Neural cell (in vitro differentiated cells): ENCODE measurements around the gene CDYL. TPM values are rescaled to one million over a fixed set of nuclear protein-coding genes. Genes with fewer than 3 reads are reported as not detected.

Experiments
- H2AFZ ChIP-seq: fragments of 200-600, 300-800 bp; sonication (generic), shearing (Covaris generic); 2 replicates; pipeline ENCODE4 v1.6.0; 2014; ENCODE audit warnings: low read depth, mild to moderate bottlenecking, antibody characterized with exemption, low read length, moderate library complexity
- H3F3A ChIP-seq: fragments of 200-600 bp; shearing (Covaris generic); 2 replicates; pipeline ENCODE4 v1.6.1; 2016; ENCODE audit warnings: mild to moderate bottlenecking, moderate library complexity, mixed read lengths, antibody characterized with exemption, low read length; ENCODE audit not compliant: insufficient read depth, poor library complexity, severe bottlenecking
- H3K27ac ChIP-seq: fragments of 200-600, 300-800 bp; sonication (generic), shearing (Covaris generic); 2 replicates; pipeline ENCODE4 v1.5.1; 2014; ENCODE audit warnings: mild to moderate bottlenecking, low read length, moderate library complexity
- H3K27me3 ChIP-seq: fragments of 300-800, 200-600 bp; sonication (generic), shearing (Covaris generic); 2 replicates; pipeline ENCODE4 v1.6.0; 2014; ENCODE audit warnings: mild to moderate bottlenecking, low read depth, low read length, moderate library complexity; ENCODE audit not compliant: insufficient read depth
- H3K36me3 ChIP-seq: fragments of 300-800, 200-600 bp; sonication (generic), shearing (Covaris generic); 2 replicates; pipeline ENCODE4 v1.5.1; 2014; ENCODE audit warnings: mild to moderate bottlenecking, antibody characterized with exemption, low read length, moderate library complexity; ENCODE audit not compliant: insufficient read depth
- H3K4me2 ChIP-seq: fragments of 300-800, 200-600 bp; sonication (generic), shearing (Covaris generic); 2 replicates; pipeline ENCODE4 v1.6.0; 2014; ENCODE audit warnings: mild to moderate bottlenecking, low read length
- H3K4me3 ChIP-seq: fragments of 300-800, 200-600 bp; sonication (generic), shearing (Covaris generic); 2 replicates; pipeline ENCODE4 v1.5.1; 2014; ENCODE audit warnings: mild to moderate bottlenecking, low read length, moderate library complexity
- H3K79me2 ChIP-seq: fragments of 200-600 bp; shearing (Covaris generic); replicated peaks from 2 replicates; pipeline ENCODE4 v1.6.0; 2014; ENCODE audit warnings: mild to moderate bottlenecking, low read length, moderate library complexity; ENCODE audit not compliant: insufficient read depth
- H3K9ac ChIP-seq: fragments of 300-800, 200-600 bp; sonication (generic), shearing (Covaris generic); 2 replicates; pipeline ENCODE4 v1.6.1; 2016; ENCODE audit warnings: mild to moderate bottlenecking, low read length, mixed read lengths
- H3K9me2 ChIP-seq: fragments of 200-600 bp; shearing (Covaris generic); 2 replicates; pipeline ENCODE4 v1.6.1; 2016; ENCODE audit warnings: mild to moderate bottlenecking, low read length, mixed read lengths; ENCODE audit not compliant: insufficient read depth
- H3K9me3 ChIP-seq: fragments of 200-600, 300-800 bp; sonication (generic), shearing (Covaris generic); 2 replicates; pipeline ENCODE4 v1.6.1; 2016; ENCODE audit warnings: mild to moderate bottlenecking, mixed run types, low read length, moderate library complexity, mixed read lengths
- H4K20me1 ChIP-seq: fragments of 200-600 bp; shearing (Covaris generic); 2 replicates; pipeline ENCODE4 v1.6.1; 2016; ENCODE audit warnings: mild to moderate bottlenecking, mixed run types; ENCODE audit not compliant: insufficient read depth
- EP300 ChIP-seq: fragments of 450-650 bp; conservative IDR thresholded peaks from 2 replicates; pipeline ENCODE4 v1.6.1; 2014; ENCODE audit warnings: antibody characterized with exemption, mild to moderate bottlenecking, moderate library complexity; ENCODE audit not compliant: poor library complexity, severe bottlenecking
- EZH2 ChIP-seq: fragments of 200-600, 300-800 bp; shearing (Covaris generic), sonication (generic); IDR thresholded peaks from 2 replicates; pipeline ENCODE4 v1.6.1; 2014; ENCODE audit warnings: antibody characterized with exemption, low read length, borderline replicate concordance, mild to moderate bottlenecking; ENCODE audit not compliant: insufficient read depth, poor library complexity, severe bottlenecking
- MXI1 ChIP-seq: fragments of 450-650 bp; conservative IDR thresholded peaks from 2 replicates; pipeline ENCODE4 v1.6.1; 2014; ENCODE audit warnings: antibody characterized with exemption, mild to moderate bottlenecking; ENCODE audit not compliant: poor library complexity, severe bottlenecking
- POLR2AphosphoS5 ChIP-seq: IDR thresholded peaks from 2 replicates; pipeline ENCODE4 v1.6.1; 2012
- RAD21 ChIP-seq: fragments of 450-650 bp; conservative IDR thresholded peaks from 2 replicates; pipeline ENCODE4 v1.6.1; 2014; ENCODE audit warnings: antibody characterized with exemption, mild to moderate bottlenecking, moderate library complexity
- SMC3 ChIP-seq: fragments of 450-650 bp; conservative IDR thresholded peaks from 2 replicates; pipeline ENCODE4 v1.6.1; 2014; ENCODE audit warnings: antibody characterized with exemption, mild to moderate bottlenecking, moderate library complexity; ENCODE audit not compliant: poor library complexity
- TAF1 ChIP-seq: IDR thresholded peaks from 2 replicates; pipeline ENCODE4 v1.6.1; 2012; ENCODE audit warnings: low read depth
- polyA plus RNA-seq: library from polyadenylated mRNA; depleted of rRNA; stranded (reverse); fragments of >200 nt; gene quantifications from 2 replicates; pipeline ENCODE4 v1.2.3, GENCODE V29; 2014
- TF ChIP-seq, protein P1 (sequence below): fragments of 450-650 bp; IDR thresholded peaks from 2 replicates; pipeline ENCODE4 v1.5.1; 2014; ENCODE audit warnings: antibody characterized with exemption, mild to moderate bottlenecking, moderate library complexity; ENCODE audit not compliant: poor library complexity, severe bottlenecking
- TF ChIP-seq, protein P2 (sequence below): IDR thresholded peaks from 2 replicates; pipeline ENCODE4 v1.6.1; 2012; ENCODE audit warnings: borderline replicate concordance

CDYL gene
- polyA plus RNA-seq, 1 donor from 2014 or later, result 5.2 TPM

DNA sequence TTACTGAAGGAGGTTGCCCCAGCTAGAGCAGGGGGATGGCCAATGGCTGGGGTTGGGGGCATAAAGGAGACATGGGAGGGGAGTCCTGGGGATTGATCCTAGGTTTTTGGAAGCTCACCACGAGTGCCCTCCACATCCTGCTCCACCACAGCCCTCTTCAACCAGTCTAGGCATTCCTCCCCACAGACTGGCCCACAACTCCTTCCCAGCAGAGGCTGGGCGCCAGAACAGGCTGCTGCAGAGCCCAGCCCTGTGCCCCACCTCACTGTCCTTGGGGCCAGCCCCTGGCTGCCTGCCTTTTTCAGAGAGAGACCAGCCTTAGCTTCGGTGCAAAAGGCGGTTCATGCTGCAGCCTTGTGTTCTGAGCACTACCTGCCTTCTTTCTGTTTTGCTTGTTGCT lies 211.2 kb downstream of the CDYL start:
- H3K27me3 ChIP-seq, result no peaks in the 10 kb centered on the region
- no peaks in the 10 kb centered on the region for H3K36me3 ChIP-seq
- H3K4me2 ChIP-seq, result no peak overlapping the region
- no peaks in the 10 kb centered on the region for H3K79me2 ChIP-seq
- no peak for TF ChIP-seq TAF1
- no peaks in the 10 kb centered on the region for H3K9me3 ChIP-seq
- H3K4me3 ChIP-seq, result no peak overlapping the region
- H3K9ac ChIP-seq, result no peak overlapping the region
- H3F3A ChIP-seq, result no peaks in the 10 kb centered on the region
- H3K9me2 ChIP-seq, result no peaks in the 10 kb centered on the region
- H4K20me1 ChIP-seq, result no peaks in the 10 kb centered on the region
- no peak overlapping the region for H3K27ac ChIP-seq
- no peak overlapping the region for H2AFZ ChIP-seq

DNA sequence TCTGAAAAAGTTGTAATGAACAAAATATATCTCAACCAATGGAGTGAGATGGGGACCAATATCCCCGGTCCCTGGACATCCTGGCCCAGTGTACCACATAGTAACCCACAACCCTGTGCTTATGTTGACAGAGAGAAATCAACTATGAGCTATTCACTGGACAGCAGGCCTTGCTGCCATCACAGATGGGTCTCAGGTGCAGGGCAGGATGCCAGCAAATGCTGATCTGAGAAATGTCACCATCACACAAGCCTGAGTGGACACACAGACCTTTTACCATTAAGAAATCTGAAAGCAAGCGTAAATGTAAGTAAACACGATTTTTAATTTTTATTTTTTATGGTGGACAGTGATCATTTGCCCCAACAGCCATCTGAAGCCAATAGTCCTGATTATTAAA lies 218.5 kb downstream of the CDYL start:
- H4K20me1 ChIP-seq, result no peaks in the 10 kb centered on the region
- no peak overlapping the region for H3K9ac ChIP-seq
- no peak overlapping the region for H3K4me3 ChIP-seq
- TF ChIP-seq TAF1, result no peak
- TF ChIP-seq RAD21, result no peak
- TF ChIP-seq POLR2AphosphoS5, result no peak
- no peak for TF ChIP-seq MXI1
- TF ChIP-seq SMC3, result no peak
- no peaks in the 10 kb centered on the region for H3K9me2 ChIP-seq
- H3K9me3 ChIP-seq, result no peaks in the 10 kb centered on the region
- H3K27me3 ChIP-seq, result no peaks in the 10 kb centered on the region
- H3K79me2 ChIP-seq, result no peaks in the 10 kb centered on the region
- no peak overlapping the region for H3K27ac ChIP-seq
- H2AFZ ChIP-seq, result no peak overlapping the region
- H3F3A ChIP-seq, result no peaks in the 10 kb centered on the region
- H3K4me2 ChIP-seq, result no peak overlapping the region
- H3K36me3 ChIP-seq, result no peaks in the 10 kb centered on the region

DNA sequence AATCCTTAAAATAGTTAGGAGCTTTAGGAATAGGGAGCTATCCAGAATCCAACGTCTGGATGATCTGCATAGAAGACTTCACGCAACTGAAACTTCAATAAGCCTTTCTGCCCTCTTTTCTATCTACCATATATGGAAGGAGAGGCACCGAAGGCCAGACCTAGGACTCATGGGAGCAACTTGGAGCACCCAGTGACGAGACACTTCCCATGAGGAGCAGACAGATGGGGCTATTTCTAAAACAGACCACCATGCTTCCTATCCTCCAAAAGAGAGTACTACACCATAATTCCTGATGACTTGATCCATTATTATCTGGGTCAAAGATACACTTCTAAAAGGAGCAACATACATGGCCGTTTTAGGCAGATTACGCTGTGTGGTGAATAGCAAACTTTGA lies 221.7 kb downstream of the CDYL start:
- no peak overlapping the region for H3K9ac ChIP-seq
- TF ChIP-seq RAD21 (no peak), MXI1 (no peak), SMC3 (no peak), TAF1 (no peak), EZH2 (no peak), POLR2AphosphoS5 (no peak), EP300 (no peak)
- TF ChIP-seq, protein P1, sequence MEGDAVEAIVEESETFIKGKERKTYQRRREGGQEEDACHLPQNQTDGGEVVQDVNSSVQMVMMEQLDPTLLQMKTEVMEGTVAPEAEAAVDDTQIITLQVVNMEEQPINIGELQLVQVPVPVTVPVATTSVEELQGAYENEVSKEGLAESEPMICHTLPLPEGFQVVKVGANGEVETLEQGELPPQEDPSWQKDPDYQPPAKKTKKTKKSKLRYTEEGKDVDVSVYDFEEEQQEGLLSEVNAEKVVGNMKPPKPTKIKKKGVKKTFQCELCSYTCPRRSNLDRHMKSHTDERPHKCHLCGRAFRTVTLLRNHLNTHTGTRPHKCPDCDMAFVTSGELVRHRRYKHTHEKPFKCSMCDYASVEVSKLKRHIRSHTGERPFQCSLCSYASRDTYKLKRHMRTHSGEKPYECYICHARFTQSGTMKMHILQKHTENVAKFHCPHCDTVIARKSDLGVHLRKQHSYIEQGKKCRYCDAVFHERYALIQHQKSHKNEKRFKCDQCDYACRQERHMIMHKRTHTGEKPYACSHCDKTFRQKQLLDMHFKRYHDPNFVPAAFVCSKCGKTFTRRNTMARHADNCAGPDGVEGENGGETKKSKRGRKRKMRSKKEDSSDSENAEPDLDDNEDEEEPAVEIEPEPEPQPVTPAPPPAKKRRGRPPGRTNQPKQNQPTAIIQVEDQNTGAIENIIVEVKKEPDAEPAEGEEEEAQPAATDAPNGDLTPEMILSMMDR, result no peak

DNA sequence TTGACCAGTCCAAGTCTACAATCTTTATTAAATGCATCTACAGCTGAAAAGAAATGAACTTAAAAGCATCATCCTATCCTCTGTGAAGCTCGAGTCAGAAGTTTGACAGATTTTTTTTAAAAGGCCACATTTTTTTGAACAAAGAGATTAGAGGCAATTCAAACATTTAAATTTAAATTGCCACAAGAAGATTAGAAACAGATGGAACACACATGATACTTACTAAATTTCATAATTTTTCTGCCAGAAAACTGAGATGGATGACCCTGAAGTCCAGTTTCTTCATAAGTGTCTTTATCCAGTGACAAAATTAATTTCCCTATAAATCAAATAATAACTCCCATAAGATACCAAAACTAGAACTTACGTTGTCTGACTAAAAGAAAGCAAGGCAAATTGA lies 223.4 kb downstream of the CDYL start:
- Histone ChIP-seq H2AFZ (no peak overlapping the region), H4K20me1 (no peaks in the 10 kb centered on the region), H3K27ac (no peak overlapping the region), H3K9me2 (no peaks in the 10 kb centered on the region), H3K36me3 (no peaks in the 10 kb centered on the region), H3K9me3 (no peaks in the 10 kb centered on the region), H3F3A (no peaks in the 10 kb centered on the region), H3K4me3 (no peak overlapping the region), H3K27me3 (no peaks in the 10 kb centered on the region), H3K4me2 (no peak overlapping the region), H3K9ac (no peak overlapping the region), H3K79me2 (no peaks in the 10 kb centered on the region)
- TF ChIP-seq SMC3 (no peak), EP300 (no peak), RAD21 (no peak), MXI1 (no peak), POLR2AphosphoS5 (no peak), TAF1 (no peak), EZH2 (no peak)
- TF ChIP-seq, protein P2, sequence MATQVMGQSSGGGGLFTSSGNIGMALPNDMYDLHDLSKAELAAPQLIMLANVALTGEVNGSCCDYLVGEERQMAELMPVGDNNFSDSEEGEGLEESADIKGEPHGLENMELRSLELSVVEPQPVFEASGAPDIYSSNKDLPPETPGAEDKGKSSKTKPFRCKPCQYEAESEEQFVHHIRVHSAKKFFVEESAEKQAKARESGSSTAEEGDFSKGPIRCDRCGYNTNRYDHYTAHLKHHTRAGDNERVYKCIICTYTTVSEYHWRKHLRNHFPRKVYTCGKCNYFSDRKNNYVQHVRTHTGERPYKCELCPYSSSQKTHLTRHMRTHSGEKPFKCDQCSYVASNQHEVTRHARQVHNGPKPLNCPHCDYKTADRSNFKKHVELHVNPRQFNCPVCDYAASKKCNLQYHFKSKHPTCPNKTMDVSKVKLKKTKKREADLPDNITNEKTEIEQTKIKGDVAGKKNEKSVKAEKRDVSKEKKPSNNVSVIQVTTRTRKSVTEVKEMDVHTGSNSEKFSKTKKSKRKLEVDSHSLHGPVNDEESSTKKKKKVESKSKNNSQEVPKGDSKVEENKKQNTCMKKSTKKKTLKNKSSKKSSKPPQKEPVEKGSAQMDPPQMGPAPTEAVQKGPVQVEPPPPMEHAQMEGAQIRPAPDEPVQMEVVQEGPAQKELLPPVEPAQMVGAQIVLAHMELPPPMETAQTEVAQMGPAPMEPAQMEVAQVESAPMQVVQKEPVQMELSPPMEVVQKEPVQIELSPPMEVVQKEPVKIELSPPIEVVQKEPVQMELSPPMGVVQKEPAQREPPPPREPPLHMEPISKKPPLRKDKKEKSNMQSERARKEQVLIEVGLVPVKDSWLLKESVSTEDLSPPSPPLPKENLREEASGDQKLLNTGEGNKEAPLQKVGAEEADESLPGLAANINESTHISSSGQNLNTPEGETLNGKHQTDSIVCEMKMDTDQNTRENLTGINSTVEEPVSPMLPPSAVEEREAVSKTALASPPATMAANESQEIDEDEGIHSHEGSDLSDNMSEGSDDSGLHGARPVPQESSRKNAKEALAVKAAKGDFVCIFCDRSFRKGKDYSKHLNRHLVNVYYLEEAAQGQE, result no peak
- TF ChIP-seq, protein P1, result no peak

More for the DNA sequence above, 221.7 kb downstream of the CDYL start:
- H3F3A ChIP-seq, result no peaks in the 10 kb centered on the region
- H3K27ac ChIP-seq, result no peak overlapping the region
- no peaks in the 10 kb centered on the region for H3K9me2 ChIP-seq
- no peak overlapping the region for H3K4me3 ChIP-seq
- H3K9me3 ChIP-seq, result no peaks in the 10 kb centered on the region
- H3K4me2 ChIP-seq, result no peak overlapping the region
- no peak overlapping the region for H2AFZ ChIP-seq
- no peaks in the 10 kb centered on the region for H4K20me1 ChIP-seq
- H3K27me3 ChIP-seq, result no peaks in the 10 kb centered on the region
- H3K36me3 ChIP-seq, result no peaks in the 10 kb centered on the region
- H3K79me2 ChIP-seq, result no peaks in the 10 kb centered on the region
